Measurements from ENCODE around the gene RNASE1.

Gene RNASE1

DNA sequence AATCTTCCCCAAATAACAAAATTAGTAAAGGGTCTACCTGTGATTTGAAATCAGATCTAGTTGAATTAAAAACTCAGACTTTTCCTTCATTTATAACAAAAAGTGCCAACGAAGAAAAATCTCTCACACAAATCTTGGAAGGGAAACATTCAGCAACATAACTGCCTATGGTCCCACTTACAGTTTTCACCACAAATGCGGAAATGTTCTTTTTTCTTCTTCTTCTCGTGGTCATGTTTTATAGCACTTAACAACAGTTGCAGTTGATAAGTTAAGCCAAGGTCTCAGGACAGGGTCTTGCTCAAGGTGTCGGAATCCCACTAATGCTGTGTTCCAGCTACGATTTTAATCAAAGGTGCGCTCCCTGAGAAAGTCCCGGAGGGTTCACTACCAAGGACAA is 11.5 kb downstream of the RNASE1 start:
- peaks cover 9% of the 10 kb centered on the region for H3K27me3 ChIP-seq (replicated peaks; ENCODE audit: control insufficient read depth, insufficient read depth, low read length)
- H3K9me3 ChIP-seq (ENCODE audit: control insufficient read depth, low read length): no peaks in the 10 kb centered on the region
- no peaks in the 10 kb centered on the region for H3K4me1 ChIP-seq (ENCODE audit: control insufficient read depth, insufficient read depth, low read length)
- H3K36me3 ChIP-seq (ENCODE audit: control insufficient read depth, insufficient read depth, low read length, severe bottlenecking): no peaks in the 10 kb centered on the region
- no peak overlapping the region for H3K4me3 ChIP-seq (ENCODE audit: low read length)
- no peak for DNase-seq (ENCODE audit: low read depth)
- H3K9ac ChIP-seq (ENCODE audit: low read length): no peak overlapping the region

GRCh38 chr14:20790464-20791116 is 12.1 kb downstream of the RNASE1 start:
- H3K27me3 ChIP-seq (replicated peaks; ENCODE audit: control insufficient read depth, insufficient read depth, low read length): peaks cover 9% of the 10 kb centered on the region
- H3K9ac ChIP-seq (ENCODE audit: low read length): no peak overlapping the region

DNA sequence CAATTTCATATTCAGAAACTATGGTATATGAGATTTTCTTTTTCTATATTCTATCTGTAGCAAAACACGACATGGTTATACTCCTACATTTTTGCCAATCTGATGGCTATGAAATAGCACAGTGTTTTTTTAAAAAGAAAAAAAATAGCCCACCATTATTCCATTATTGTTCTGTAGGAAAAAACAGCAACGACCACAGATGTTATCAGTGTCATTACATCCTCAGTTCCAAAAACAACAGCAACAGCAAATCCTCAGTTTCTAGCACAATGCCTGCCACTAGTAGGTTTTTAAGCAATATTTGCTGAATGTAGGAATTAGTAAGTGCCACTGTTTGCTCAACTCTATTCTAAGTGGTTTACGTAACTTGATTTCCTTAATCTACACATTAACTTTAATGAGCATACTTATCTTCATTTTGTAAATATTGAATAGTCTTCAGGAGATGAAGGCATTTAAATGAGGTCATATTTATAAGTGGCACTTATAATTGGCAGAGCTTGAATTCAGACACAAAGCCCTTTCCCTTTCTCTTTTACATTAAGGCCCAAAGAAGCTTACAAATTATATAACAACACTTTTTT is 13.3 kb downstream of the RNASE1 start:
- no peaks in the 10 kb centered on the region for H3K36me3 ChIP-seq (ENCODE audit: control insufficient read depth, insufficient read depth, low read length, severe bottlenecking)
- no peak overlapping the region for H3K9ac ChIP-seq (ENCODE audit: low read length)
- no peaks in the 10 kb centered on the region for H3K9me3 ChIP-seq (ENCODE audit: control insufficient read depth, low read length)
- H3K4me1 ChIP-seq (ENCODE audit: control insufficient read depth, insufficient read depth, low read length): no peaks in the 10 kb centered on the region
- no peak overlapping the region for H3K4me3 ChIP-seq (ENCODE audit: low read length)
- H3K27me3 ChIP-seq (replicated peaks; ENCODE audit: control insufficient read depth, insufficient read depth, low read length): peaks cover 9% of the 10 kb centered on the region
- no peak for DNase-seq (ENCODE audit: low read depth)

More at GRCh38 chr14:20790464-20791116, 12.1 kb downstream of the RNASE1 start:
- no peak for DNase-seq (ENCODE audit: low read depth)
- Histone ChIP-seq H3K9me3 (ENCODE audit: control insufficient read depth, low read length) (no peaks in the 10 kb centered on the region), H3K4me1 (ENCODE audit: control insufficient read depth, insufficient read depth, low read length) (no peaks in the 10 kb centered on the region), H3K36me3 (ENCODE audit: control insufficient read depth, insufficient read depth, low read length, severe bottlenecking) (no peaks in the 10 kb centered on the region), H3K4me3 (ENCODE audit: low read length) (no peak overlapping the region)

GRCh38 chr14:20787025-20787424 is 15.6 kb downstream of the RNASE1 start:
- H3K36me3 ChIP-seq (ENCODE audit: control insufficient read depth, insufficient read depth, low read length, severe bottlenecking): no peaks in the 10 kb centered on the region
- no peak overlapping the region for H3K4me3 ChIP-seq (ENCODE audit: low read length)
- no peaks in the 10 kb centered on the region for H3K9me3 ChIP-seq (ENCODE audit: control insufficient read depth, low read length)
- H3K9ac ChIP-seq (ENCODE audit: low read length): no peak overlapping the region
- DNase-seq (ENCODE audit: low read depth): no peak
- no peaks in the 10 kb centered on the region for H3K4me1 ChIP-seq (ENCODE audit: control insufficient read depth, insufficient read depth, low read length)
- peaks cover 13% of the 10 kb centered on the region for H3K27me3 ChIP-seq (replicated peaks; ENCODE audit: control insufficient read depth, insufficient read depth, low read length)

DNA sequence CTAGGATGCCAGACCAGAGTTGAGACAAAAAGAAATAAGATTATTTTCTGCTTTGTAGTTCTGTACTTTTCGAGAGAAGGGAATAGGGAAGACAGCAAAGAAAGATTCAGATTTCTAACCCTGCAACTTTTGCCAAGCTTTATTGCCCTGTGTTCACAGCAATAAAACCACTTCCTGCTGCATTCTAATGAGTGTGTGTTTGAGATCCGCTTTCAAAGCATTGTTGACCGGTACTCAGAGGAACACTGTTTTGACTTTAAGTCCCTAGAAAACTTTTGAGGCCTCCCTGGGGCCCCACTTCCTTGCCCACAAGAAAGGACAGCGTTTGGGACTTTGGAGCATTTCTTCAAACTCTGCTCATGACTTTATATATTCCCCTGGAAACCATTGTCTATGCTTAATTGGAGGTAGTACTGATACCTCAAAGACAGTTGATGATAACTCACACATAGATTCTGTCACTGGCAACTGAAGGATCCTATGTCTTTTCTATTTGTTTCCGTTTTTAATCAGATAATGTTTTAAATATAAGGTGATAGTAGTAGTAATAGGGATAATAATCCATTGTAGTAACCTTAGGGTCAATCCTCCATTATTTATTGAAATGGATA is 20.3 kb downstream of the RNASE1 start:
- peaks cover 28% of the 10 kb centered on the region for H3K27me3 ChIP-seq (replicated peaks; ENCODE audit: control insufficient read depth, insufficient read depth, low read length)
- no peak for DNase-seq (ENCODE audit: low read depth)
- H3K9me3 ChIP-seq (ENCODE audit: control insufficient read depth, low read length): no peaks in the 10 kb centered on the region
- H3K9ac ChIP-seq (ENCODE audit: low read length): no peak overlapping the region
- no peaks in the 10 kb centered on the region for H3K4me1 ChIP-seq (ENCODE audit: control insufficient read depth, insufficient read depth, low read length)
- H3K4me3 ChIP-seq (ENCODE audit: low read length): no peak overlapping the region
- no peaks in the 10 kb centered on the region for H3K36me3 ChIP-seq (ENCODE audit: control insufficient read depth, insufficient read depth, low read length, severe bottlenecking)

- Histone ChIP-seq H3K27me3 (replicated peaks; ENCODE audit: control insufficient read depth, insufficient read depth, low read length) (peaks cover 28% of the 10 kb centered on the region), H3K9me3 (ENCODE audit: control insufficient read depth, low read length) (no peaks in the 10 kb centered on the region), H3K4me3 (ENCODE audit: low read length) (no peak overlapping the region), H3K9ac (ENCODE audit: low read length) (no peak overlapping the region), H3K36me3 (ENCODE audit: control insufficient read depth, insufficient read depth, low read length, severe bottlenecking) (no peaks in the 10 kb centered on the region), H3K4me1 (ENCODE audit: control insufficient read depth, insufficient read depth, low read length) (no peaks in the 10 kb centered on the region)
- no peak for DNase-seq (ENCODE audit: low read depth)
Observed at GRCh38 chr14:20781803-20782202, 20.8 kb downstream of the RNASE1 start.

DNA sequence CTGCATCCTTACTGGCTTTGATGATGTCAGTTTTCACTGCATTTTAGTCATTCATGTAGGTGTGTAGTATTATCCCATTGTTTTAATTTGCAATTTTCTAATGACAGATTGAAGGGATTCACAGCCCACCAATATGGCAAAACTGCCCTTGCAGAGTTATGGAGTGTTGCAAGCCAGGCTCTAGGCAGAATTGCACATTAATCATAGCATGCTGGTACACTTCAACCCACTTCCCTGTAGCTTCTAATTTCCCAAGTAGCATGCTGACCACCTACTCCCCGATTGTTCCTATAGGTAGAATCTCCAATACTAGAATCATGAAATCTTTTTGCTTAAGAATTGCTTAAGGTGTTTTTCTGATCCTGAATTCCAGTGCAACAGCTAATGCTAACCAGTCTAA is 26.7 kb downstream of the RNASE1 start:
- Histone ChIP-seq H3K4me1 (ENCODE audit: control insufficient read depth, insufficient read depth, low read length) (no peaks in the 10 kb centered on the region), H3K27me3 (replicated peaks; ENCODE audit: control insufficient read depth, insufficient read depth, low read length) (peaks cover 18% of the 10 kb centered on the region), H3K9me3 (ENCODE audit: control insufficient read depth, low read length) (no peaks in the 10 kb centered on the region), H3K4me3 (ENCODE audit: low read length) (no peak overlapping the region), H3K36me3 (ENCODE audit: control insufficient read depth, insufficient read depth, low read length, severe bottlenecking) (no peaks in the 10 kb centered on the region), H3K9ac (ENCODE audit: low read length) (no peak overlapping the region)
- DNase-seq (ENCODE audit: low read depth): no peak

- H3K4me1 ChIP-seq (ENCODE audit: control insufficient read depth, insufficient read depth, low read length): no peaks in the 10 kb centered on the region
- peaks cover 25% of the 10 kb centered on the region for H3K27me3 ChIP-seq (replicated peaks; ENCODE audit: control insufficient read depth, insufficient read depth, low read length)
- no peak for DNase-seq (ENCODE audit: low read depth)
- H3K36me3 ChIP-seq (ENCODE audit: control insufficient read depth, insufficient read depth, low read length, severe bottlenecking): no peaks in the 10 kb centered on the region
- no peaks in the 10 kb centered on the region for H3K9me3 ChIP-seq (ENCODE audit: control insufficient read depth, low read length)
- H3K9ac ChIP-seq (ENCODE audit: low read length): no peak overlapping the region
- no peak overlapping the region for H3K4me3 ChIP-seq (ENCODE audit: low read length)
Observed at GRCh38 chr14:20775043-20775442, 27.6 kb downstream of the RNASE1 start.

DNA sequence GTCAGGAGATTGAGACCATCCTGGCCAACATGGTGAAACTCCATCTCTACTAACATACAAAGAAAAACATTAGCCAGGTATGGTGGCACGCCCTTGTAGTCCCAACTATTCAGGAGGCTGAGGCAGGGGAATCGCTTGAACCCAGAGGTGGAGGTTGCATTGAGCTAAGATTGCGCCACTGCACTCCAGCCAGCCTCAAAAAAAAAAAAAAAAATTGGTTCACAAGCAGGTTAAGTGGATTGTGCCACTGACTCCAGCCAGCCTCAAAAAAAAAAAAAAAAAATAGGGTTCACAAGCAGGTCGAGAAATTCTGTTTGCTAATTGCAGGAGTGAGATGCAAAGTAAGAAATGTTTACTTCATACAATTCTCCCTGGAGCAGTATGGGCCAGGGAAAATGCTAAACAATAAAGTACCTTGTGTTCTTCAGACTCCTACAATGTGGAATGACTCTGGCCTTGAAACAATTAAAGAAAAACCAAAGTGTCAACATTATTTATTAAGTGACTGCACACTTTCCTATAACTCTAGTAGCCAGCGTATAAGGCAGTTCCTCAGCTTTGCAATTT is 28.3 kb downstream of the RNASE1 start:
- Histone ChIP-seq H3K9ac (ENCODE audit: low read length) (no peak overlapping the region), H3K36me3 (ENCODE audit: control insufficient read depth, insufficient read depth, low read length, severe bottlenecking) (no peaks in the 10 kb centered on the region), H3K27me3 (replicated peaks; ENCODE audit: control insufficient read depth, insufficient read depth, low read length) (peaks cover 22% of the 10 kb centered on the region), H3K4me1 (ENCODE audit: control insufficient read depth, insufficient read depth, low read length) (no peaks in the 10 kb centered on the region), H3K9me3 (ENCODE audit: control insufficient read depth, low read length) (no peaks in the 10 kb centered on the region), H3K4me3 (ENCODE audit: low read length) (no peak overlapping the region)
- DNase-seq (ENCODE audit: low read depth): no peak

DNA sequence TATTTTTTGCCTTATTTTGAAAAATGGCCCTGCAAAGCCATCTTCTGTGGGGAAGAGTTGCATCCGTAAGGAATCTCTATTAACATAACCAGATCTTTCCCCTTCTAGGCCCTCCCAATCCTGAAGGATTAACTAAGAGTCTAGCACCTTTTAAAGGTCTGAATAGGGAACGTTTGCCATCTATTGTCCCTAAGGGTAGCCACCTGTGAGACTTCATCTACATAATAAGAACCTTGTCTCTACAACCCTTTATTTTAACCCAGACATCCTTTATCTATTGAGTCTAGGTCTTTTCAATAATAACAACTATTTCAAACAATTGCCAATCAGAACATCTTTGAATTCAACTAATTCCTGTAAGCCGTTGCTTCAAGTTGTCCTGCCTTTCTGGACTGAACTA is 30.0 kb downstream of the RNASE1 start:
- Histone ChIP-seq H3K9me3 (ENCODE audit: control insufficient read depth, low read length) (no peaks in the 10 kb centered on the region), H3K4me3 (ENCODE audit: low read length) (no peak overlapping the region), H3K9ac (ENCODE audit: low read length) (no peak overlapping the region), H3K36me3 (ENCODE audit: control insufficient read depth, insufficient read depth, low read length, severe bottlenecking) (no peaks in the 10 kb centered on the region), H3K4me1 (ENCODE audit: control insufficient read depth, insufficient read depth, low read length) (no peaks in the 10 kb centered on the region), H3K27me3 (replicated peaks; ENCODE audit: control insufficient read depth, insufficient read depth, low read length) (peaks cover 25% of the 10 kb centered on the region)
- no peak for DNase-seq (ENCODE audit: low read depth)

GRCh38 chr14:20769421-20769820 is 33.2 kb downstream of the RNASE1 start:
- Histone ChIP-seq H3K27me3 (replicated peaks; ENCODE audit: control insufficient read depth, insufficient read depth, low read length) (peaks cover 29% of the 10 kb centered on the region), H3K9ac (ENCODE audit: low read length) (no peak overlapping the region), H3K4me3 (ENCODE audit: low read length) (no peak overlapping the region), H3K36me3 (ENCODE audit: control insufficient read depth, insufficient read depth, low read length, severe bottlenecking) (no peaks in the 10 kb centered on the region), H3K9me3 (ENCODE audit: control insufficient read depth, low read length) (no peaks in the 10 kb centered on the region), H3K4me1 (ENCODE audit: control insufficient read depth, insufficient read depth, low read length) (no peaks in the 10 kb centered on the region)
- no peak for DNase-seq (ENCODE audit: low read depth)

Data from adipocyte (in vitro differentiated cells).